Measurements from ENCODE around the gene PEAK1.
"Not testable (repeated sequence)": the region's sequence is repeated elsewhere in the genome, so short reads cannot be mapped to it uniquely, and the experiment has no call there.

The PEAK1 gene

GRCh38 chr15:77296773-77297337, 123.0 kb downstream of the PEAK1 start:
- no peak for DNase-seq (ENCODE audit: low read depth in 2 of 2)

GRCh38 chr15:77295446-77295845, 124.5 kb downstream of the PEAK1 start:
- no peak for DNase-seq (ENCODE audit: low read depth in 2 of 2)

GRCh38 chr15:77292969-77293558, 126.8 kb downstream of the PEAK1 start:
- DNase-seq (ENCODE audit: low read depth in 2 of 2) = no peak

- no peak for DNase-seq (ENCODE audit: low read depth in 2 of 2)
Measured at GRCh38 chr15:77291107-77291506, 128.8 kb downstream of the PEAK1 start.

GRCh38 chr15:77287385-77287784, 132.5 kb downstream of the PEAK1 start:
- DNase-seq (ENCODE audit: low read depth in 2 of 2) = no peak

DNA sequence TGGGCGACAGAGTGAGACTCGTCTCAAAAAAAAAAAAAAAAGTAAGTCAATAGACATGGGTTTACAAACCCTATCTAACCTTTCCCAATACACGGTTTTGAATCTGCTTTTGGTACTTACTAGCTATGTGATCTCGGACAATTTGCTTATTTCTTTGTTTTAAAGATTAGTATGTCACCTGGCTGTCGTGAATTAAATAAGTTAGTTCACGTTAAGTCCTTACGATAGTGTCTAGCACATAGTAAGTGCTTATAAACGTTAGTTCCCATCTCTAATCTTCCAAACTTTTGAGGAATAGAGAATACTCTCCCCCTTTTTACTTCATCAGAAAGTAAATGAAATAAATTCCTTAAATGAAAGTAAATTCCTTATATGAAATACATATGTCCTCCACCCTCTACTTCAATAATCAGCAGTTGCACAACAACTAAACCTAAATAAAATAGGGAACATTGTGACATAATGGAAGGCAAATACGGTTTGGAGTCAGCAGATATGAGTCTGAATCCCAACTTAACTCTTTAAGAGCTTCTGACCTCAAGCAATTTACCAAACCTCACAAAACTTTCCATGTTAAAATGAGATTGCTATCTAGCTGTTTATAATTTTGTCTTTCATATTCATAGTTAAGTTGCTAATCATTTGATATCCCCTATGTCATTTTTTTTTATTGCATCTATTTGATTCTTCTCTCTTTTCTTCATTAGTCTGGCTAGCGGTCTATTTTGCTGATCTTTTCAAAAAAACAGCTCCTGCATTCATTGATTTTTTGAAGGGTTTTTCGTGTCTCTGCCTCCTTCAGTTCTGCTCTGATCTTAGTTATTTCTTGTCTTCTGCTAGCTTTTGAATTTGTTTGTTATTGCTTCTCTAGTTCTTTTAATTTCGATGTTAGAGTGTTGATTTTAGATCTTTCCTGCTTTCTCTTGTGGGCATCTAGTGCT, 134.6 kb downstream of the PEAK1 start:
- no peak for DNase-seq (ENCODE audit: low read depth in 2 of 2)

DNA sequence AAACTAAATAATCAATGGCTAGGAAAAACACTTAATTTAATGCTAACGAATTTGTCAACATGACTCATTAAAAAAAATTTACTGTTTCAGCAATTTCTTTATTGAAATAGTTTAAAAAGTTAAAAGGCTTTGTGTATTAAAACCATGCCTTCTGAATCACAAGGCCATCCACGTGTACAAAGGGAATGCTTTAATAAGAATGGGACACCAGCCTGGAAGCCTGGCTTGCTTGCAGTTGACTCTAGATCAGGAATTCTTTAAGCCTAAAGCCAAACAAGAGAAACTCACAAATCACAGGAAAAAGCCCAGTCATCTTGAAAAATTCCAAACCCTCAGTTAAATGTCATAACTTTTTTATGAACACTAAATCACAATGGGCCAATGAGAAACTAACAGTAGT, 137.6 kb downstream of the PEAK1 start:
- no peak for DNase-seq (ENCODE audit: low read depth in 2 of 2)

DNA sequence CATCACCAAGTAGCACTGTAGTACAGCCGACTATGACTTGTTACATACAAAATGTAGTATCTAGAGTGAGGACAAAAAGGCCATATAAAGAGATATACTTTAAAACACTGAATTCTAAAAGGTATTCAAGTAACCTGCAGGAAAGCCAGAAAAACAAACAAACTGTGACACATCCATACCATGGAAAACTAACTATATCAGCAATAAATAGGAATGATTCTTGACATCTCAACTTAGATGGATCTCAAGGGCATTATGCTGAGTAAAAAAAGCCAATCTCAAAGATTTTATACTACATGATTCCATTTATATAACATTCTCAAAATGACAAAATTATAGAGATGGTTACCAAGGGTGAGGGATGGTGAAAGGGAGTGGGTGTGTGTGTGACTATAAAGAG, 143.0 kb downstream of the PEAK1 start:
- no peak for DNase-seq (ENCODE audit: low read depth in 2 of 2)

DNA sequence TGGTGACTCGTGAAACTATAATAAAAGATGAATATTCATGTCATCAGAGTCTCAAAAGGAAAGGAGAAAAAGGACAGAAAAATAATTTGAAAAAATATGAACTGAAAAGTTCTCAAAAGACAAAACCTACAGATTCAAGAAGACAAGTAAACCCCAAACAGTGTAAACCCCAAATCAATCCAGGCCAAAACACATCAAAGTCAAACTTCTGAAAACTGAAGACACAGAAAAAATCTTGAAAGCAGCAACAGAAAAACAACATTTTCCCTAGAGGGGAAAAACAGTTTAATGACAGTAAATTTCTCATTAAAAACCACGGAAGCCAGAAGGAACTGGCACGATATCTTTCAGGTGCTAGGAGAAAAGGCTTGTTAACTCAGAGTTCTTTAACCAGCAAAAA, 143.8 kb downstream of the PEAK1 start:
- no peak for DNase-seq (ENCODE audit: low read depth in 2 of 2)

- not testable (repeated sequence) for DNase-seq (ENCODE audit: low read depth in 2 of 2)
Measured at GRCh38 chr15:77273136-77273535, 146.8 kb downstream of the PEAK1 start.

- DNase-seq (ENCODE audit: low read depth in 2 of 2) = no peak
Measured at GRCh38 chr15:77266708-77267386, 153.1 kb downstream of the PEAK1 start.

DNA sequence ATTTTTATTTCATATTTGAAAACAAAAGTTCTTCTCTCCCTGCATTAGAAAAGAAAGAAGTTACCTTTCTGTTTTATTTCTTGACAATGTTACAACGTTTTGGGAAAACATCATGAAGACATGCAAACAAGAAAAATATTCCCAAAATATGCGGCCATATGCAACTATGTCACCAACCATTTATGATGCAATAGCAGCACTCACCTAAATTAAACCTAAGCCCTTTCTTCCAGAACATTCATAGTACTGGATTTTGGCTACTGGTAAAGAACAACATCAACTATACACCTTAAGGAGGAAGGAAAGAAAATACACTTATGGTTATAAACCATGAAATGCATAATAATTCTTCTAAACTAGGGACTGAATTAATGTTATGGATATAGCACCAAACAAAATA, 164.5 kb downstream of the PEAK1 start:
- no peak for DNase-seq (ENCODE audit: low read depth in 2 of 2)

DNA sequence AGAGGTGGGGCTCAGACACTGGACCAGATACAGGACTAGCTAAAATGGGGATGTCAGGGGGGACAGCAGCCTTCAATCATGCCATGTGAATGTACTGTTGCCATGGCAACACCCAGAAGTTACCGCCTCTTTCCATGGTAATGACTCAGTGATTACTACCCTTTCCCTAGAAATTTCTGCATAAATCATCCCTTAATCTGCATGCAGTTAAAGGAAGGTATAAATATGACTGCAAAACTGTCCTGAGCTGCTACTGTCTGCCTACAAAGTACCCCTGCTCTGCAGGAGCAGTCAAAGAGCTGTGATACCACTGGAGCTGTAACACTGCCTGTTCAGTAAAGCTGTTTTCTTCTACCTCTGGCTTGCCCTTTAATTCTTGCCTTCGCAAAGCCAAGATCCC, 168.2 kb downstream of the PEAK1 start:
- peak in 1 of 2 donors; percentile 1 for DNase-seq (ENCODE audit: low read depth in 2 of 2)

DNA sequence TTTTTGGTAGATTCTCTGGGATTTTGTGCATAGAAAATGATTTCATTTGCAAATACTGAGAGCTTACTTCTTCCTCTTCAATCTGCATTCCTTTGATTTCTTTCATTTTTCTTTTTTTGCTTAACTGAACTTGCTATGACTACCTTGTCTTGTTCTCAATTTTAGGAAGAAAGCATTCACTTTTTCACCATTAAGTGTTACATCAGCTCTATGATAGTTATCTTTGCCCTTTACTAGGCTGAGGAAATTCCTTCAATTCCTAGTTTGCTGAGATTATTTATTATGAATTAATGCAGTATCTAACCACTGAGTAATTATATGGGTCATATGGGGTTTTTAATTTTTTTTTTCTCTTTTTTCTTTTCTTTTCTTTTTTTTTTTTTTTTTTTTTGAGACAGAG, 172.8 kb downstream of the PEAK1 start:
- no peak for DNase-seq (ENCODE audit: low read depth in 2 of 2)

- DNase-seq (ENCODE audit: low read depth in 2 of 2) = no peak
Measured at GRCh38 chr15:77243716-77244401, 176.0 kb downstream of the PEAK1 start.

DNA sequence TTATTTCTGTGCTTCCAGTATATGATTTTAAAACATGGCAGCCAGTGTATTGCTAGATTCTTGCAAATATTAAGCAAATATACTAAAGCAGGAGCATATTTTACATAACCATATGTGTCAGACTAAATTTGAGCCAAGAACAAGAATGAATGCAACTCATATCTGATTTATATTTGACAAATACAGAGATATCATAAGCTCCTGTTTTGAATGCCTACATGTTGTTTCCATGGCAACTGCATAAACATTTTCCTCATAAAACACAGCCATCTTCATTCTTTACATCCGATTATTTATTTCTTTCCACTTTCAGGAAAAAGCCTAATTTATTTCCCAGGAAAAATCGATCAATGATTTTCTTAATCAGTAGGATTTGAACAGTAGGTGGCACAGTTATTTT, 176.8 kb downstream of the PEAK1 start:
- no peak for DNase-seq (ENCODE audit: low read depth in 2 of 2)

- DNase-seq (ENCODE audit: low read depth in 2 of 2) = no peak
Measured at GRCh38 chr15:77239882-77240608, 179.9 kb downstream of the PEAK1 start.

GRCh38 chr15:77235566-77235965, 184.3 kb downstream of the PEAK1 start:
- DNase-seq (ENCODE audit: low read depth in 2 of 2) = no peak

DNA sequence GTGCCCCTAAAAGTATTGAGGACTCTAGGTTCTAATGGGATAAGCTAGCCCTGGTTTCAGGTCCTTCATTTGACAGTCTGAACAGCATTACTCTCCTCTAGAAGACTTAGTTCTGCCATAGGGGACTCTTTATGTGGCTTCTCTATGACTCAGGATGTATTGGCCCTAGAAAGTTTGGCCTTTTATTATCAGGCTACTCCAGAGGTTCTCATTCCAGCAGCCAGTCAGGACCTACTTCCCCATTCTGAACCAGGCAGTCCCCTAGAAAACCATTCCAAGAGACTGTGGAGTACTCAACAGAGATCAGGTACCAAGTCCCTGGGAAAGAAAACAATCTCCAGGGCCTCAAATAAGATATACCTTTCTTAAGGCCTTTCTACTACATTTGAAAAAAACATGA, 191.1 kb downstream of the PEAK1 start:
- DNase-seq (ENCODE audit: low read depth in 2 of 2) = no peak

- no peak for DNase-seq (ENCODE audit: low read depth in 2 of 2)
Measured at GRCh38 chr15:77226652-77227051, 193.3 kb downstream of the PEAK1 start.

DNA sequence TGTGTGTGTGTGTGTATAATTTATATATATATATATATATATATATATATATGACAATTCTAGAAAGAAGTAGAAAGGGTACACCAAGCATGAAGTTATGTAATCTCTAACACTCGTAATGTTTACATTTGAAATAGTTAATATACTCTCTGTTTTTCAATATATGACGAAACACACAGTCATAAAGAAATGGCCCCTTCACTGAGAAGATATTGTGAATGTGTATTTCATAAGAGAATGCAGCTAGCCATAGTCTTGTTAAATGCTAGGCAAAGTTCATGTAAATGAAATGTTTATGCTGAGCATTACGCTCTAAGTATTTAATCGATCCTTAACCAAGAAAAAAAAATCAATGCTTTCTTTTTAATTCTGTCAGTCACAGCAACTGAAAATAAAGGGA, 194.3 kb downstream of the PEAK1 start:
- no peak for DNase-seq (ENCODE audit: low read depth in 2 of 2)
